HFFc6 (cell line): ENCODE results near the gene PNPLA1. TPM values are rescaled to one million over a fixed set of nuclear protein-coding genes. Genes with fewer than 3 reads are reported as not detected.

Experiments
- DNase-seq: peaks from one replicate; pipeline ENCODE4 v3.0.0-alpha.2; 2018
- H3K27ac Mint-ChIP-seq: 2 replicates; pipeline ENCODE4 v1.8.0; 2020; ENCODE audit warnings: mild to moderate bottlenecking, mixed read lengths
- H3K27me3 Mint-ChIP-seq: 2 replicates; pipeline ENCODE4 v1.8.0; 2021; ENCODE audit warnings: mild to moderate bottlenecking, moderate library complexity, mixed read lengths; ENCODE audit not compliant: insufficient read depth
- H3K36me3 Mint-ChIP-seq: 2 replicates; pipeline ENCODE4 v1.8.0; 2021; ENCODE audit warnings: low read depth, mixed read lengths
- H3K4me1 Mint-ChIP-seq: 2 replicates; pipeline ENCODE4 v1.8.0; 2020; ENCODE audit warnings: low read depth, mixed read lengths
- H3K4me3 Mint-ChIP-seq: 2 replicates; pipeline ENCODE4 v1.8.0; 2020; ENCODE audit warnings: mild to moderate bottlenecking, moderate library complexity, mixed read lengths
- H3K9me3 Mint-ChIP-seq: 2 replicates; pipeline ENCODE4 v1.8.0; 2020; ENCODE audit warnings: mild to moderate bottlenecking, mixed read lengths
- CTCF ChIP-seq: fragments of 200-600 bp; sonication (generic); IDR thresholded peaks from 2 replicates; pipeline ENCODE4 v1.5.0; 2021; ENCODE audit warnings: antibody characterized with exemption, mild to moderate bottlenecking
- total RNA-seq, 6 experiments: library from RNA; stranded (reverse); fragmentation: NEBNext Ultra II Directional; extraction: Animal tissue kit (Norgen Biotek cat#: 25700); gene quantifications; 2 replicates in 1 of 6; 3 replicates in 5 of 6; pipeline ENCODE4 v1.2.3, GENCODE V29; 2021

Gene PNPLA1
- total RNA-seq, 6 experiments from 2014 or later = not detected

- Mint-ChIP-seq H3K27me3 (peaks cover 55% of the 10 kb centered on the region), H3K4me1 (peaks cover 12% of the 10 kb centered on the region), H3K27ac (no peak overlapping the region), H3K36me3 (no peaks in the 10 kb centered on the region), H3K9me3 (no peaks in the 10 kb centered on the region), H3K4me3 (no peak overlapping the region)
- DNase-seq = no peak
- TF ChIP-seq CTCF = no peak
Measured at GRCh38 chr6:36272234-36272633, 2.4 kb downstream of the PNPLA1 start.

- DNase-seq = no peak
- Mint-ChIP-seq H3K27me3 (peaks cover 58% of the 10 kb centered on the region), H3K9me3 (no peaks in the 10 kb centered on the region), H3K27ac (no peak overlapping the region), H3K4me3 (no peak overlapping the region), H3K36me3 (no peaks in the 10 kb centered on the region), H3K4me1 (peaks cover 6% of the 10 kb centered on the region)
- TF ChIP-seq CTCF = no peak
Measured at GRCh38 chr6:36273067-36273466, 3.2 kb downstream of the PNPLA1 start.

GRCh38 chr6:36273802-36274514 lies 4.1 kb downstream of the PNPLA1 start:
- no peak for TF ChIP-seq CTCF
- H3K27me3 Mint-ChIP-seq = peaks cover 60% of the 10 kb centered on the region
- H3K9me3 Mint-ChIP-seq = no peaks in the 10 kb centered on the region
- no peaks in the 10 kb centered on the region for H3K36me3 Mint-ChIP-seq
- H3K4me3 Mint-ChIP-seq = no peak overlapping the region
- no peak overlapping the region for H3K27ac Mint-ChIP-seq
- H3K4me1 Mint-ChIP-seq = no peaks in the 10 kb centered on the region
- DNase-seq = no peak

DNA sequence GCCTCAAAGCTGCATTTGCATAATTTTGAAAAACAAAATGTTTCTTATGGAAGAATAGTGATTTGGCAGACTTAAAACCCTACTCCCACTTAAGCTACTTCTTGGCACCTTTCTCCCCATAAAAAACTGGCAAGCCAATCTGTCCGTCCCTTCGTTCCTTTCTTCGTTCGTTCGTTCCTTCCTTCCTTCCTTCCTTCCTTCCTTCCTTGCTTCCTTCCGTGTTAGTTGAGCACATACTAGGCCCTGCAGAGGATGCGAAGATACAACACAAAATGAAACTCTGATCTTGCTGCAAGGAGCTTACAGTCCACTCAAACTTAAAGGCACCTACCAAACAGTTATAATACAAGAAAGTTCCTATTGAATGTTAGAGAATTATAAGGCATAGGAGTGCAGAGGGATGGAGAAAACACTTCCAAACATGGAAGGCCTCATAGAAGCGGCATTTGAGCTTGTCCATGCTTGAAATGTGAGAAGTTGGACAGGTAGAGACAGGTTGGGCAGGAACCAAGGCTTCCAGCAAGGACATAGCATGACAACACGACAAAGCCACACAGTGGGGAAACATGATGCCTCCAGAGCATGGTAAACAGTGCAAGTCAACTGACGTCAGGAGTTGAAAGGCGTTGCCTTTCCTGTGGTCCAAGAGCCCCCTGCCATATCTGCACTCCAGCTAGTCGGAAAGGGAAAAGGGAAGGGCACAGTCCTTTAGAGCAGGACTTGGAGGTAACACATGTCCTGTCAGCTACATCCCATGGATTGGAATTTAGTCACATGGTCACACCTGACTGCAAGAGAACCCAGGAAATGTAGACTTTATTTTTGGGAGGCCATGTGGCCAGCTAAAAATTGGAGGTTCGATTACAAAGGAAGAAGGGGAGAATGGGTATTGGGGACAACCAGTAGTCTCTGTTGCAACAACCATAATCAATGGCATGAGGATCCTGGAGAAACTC lies 7.0 kb downstream of the PNPLA1 start:
- H3K36me3 Mint-ChIP-seq = no peaks in the 10 kb centered on the region
- H3K4me3 Mint-ChIP-seq = no peak overlapping the region
- H3K9me3 Mint-ChIP-seq = no peaks in the 10 kb centered on the region
- H3K27me3 Mint-ChIP-seq = peaks cover 70% of the 10 kb centered on the region
- DNase-seq = no peak
- H3K4me1 Mint-ChIP-seq = no peaks in the 10 kb centered on the region
- TF ChIP-seq CTCF = no peak
- no peak overlapping the region for H3K27ac Mint-ChIP-seq

DNA sequence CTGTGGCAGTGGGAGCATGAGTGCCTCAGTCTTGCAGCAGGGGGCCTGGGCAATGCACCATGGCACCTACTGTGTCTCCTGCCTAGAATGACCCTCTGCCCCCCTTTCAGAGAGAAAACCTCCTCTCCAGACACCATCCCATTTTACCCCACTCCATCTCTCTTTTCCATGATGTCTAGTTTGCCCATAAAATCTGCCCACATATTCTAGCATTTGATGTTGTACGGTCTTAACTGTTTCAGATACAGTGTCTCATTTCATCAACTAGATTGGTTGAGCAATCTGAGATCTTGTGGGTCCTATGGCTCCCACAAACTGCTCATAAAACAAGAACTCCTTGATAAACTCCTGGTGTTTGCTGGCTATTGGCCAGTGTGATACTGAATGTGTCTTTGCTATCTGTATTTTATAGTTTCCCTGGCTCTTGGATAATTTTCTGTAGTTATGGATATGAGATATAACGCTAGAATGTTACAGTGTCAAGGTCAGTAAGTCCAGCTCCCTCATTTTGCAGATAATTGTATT lies 8.1 kb downstream of the PNPLA1 start:
- no peak for DNase-seq
- no peak for TF ChIP-seq CTCF
- Mint-ChIP-seq H3K27ac (no peak overlapping the region), H3K4me1 (no peaks in the 10 kb centered on the region), H3K36me3 (no peaks in the 10 kb centered on the region), H3K27me3 (peaks cover 70% of the 10 kb centered on the region), H3K9me3 (no peaks in the 10 kb centered on the region), H3K4me3 (no peak overlapping the region)
